Liver (tissue), 9 donors: ENCODE results near the gene WDR59. TPM values are rescaled to one million over a fixed set of nuclear protein-coding genes. Genes with fewer than 3 reads are reported as not detected.

ENCODE experiments used
- DNase-seq: peaks from one replicate; pipeline ENCODE4 v3.0.0-alpha.2; 2017; ENCODE audit warnings: low spot score
- H3K27ac ChIP-seq, 2 donors: one replicate each; pipeline ENCODE4 v1.7.0; 2013; ENCODE audit warnings: inconsistent platforms in 2 of 2, low read length in 2 of 2, control low read depth in 1 of 2, low read depth in 1 of 2, mild to moderate bottlenecking in 1 of 2
- H3K27me3 ChIP-seq, 4 donors: one replicate each; pipeline versions ENCODE4 v1.6.1 to v1.7.0; 2013; ENCODE audit warnings: low read length in 3 of 4, inconsistent platforms in 1 of 4, mild to moderate bottlenecking in 1 of 4, moderate library complexity in 1 of 4; ENCODE audit not compliant: control insufficient read depth in 4 of 4, insufficient read depth in 4 of 4
- H3K36me3 ChIP-seq, 4 donors: one replicate each; pipeline versions ENCODE4 v1.6.1 to v1.7.0; 2013; ENCODE audit warnings: low read length in 3 of 4, mild to moderate bottlenecking in 3 of 4, low read depth in 1 of 4, moderate library complexity in 1 of 4; ENCODE audit not compliant: control insufficient read depth in 4 of 4, insufficient read depth in 3 of 4
- H3K4me1 ChIP-seq, 4 donors: one replicate each; pipeline versions ENCODE4 v1.6.1 to v1.7.0; 2013; ENCODE audit warnings: low read length in 3 of 4, mild to moderate bottlenecking in 3 of 4, moderate library complexity in 1 of 4; ENCODE audit not compliant: control insufficient read depth in 4 of 4, insufficient read depth in 4 of 4
- H3K4me3 ChIP-seq, 3 donors: one replicate each; pipeline versions ENCODE4 v1.6.1 to v1.7.0; 2013; ENCODE audit warnings: low read length in 3 of 3, control low read depth in 1 of 3, low read depth in 1 of 3, mild to moderate bottlenecking in 1 of 3
- H3K9ac ChIP-seq, 2 donors: one replicate each; pipeline ENCODE4 v1.7.0; 2013; ENCODE audit warnings: low read length in 2 of 2, mild to moderate bottlenecking in 2 of 2, moderate library complexity in 2 of 2, control low read depth in 1 of 2, low read depth in 1 of 2
- H3K9me3 ChIP-seq, 4 donors: one replicate each; pipeline versions ENCODE4 v1.6.1 to v1.7.0; 2013; ENCODE audit warnings: low read length in 3 of 4; ENCODE audit not compliant: control insufficient read depth in 4 of 4
- EGR1 ChIP-seq, 2 donors: IDR thresholded peaks; 2 replicates each; pipeline ENCODE4 v1.6.1; 2016 to 2018; ENCODE audit warnings: antibody characterized with exemption in 2 of 2, low read depth in 2 of 2
- FOXA1 ChIP-seq: IDR thresholded peaks from 2 replicates; pipeline ENCODE4 v1.6.1; 2016; ENCODE audit warnings: antibody characterized with exemption
- FOXA2 ChIP-seq: IDR thresholded peaks from 2 replicates; pipeline ENCODE4 v1.6.1; 2016; ENCODE audit warnings: antibody characterized with exemption
- GABPA ChIP-seq, 2 donors: IDR thresholded peaks in 1 of 2; conservative IDR thresholded peaks in 1 of 2; 2 replicates each; pipeline ENCODE4 v1.6.1; 2016; ENCODE audit warnings: antibody characterized with exemption in 2 of 2, mild to moderate bottlenecking in 1 of 2, moderate library complexity in 1 of 2
- HNF4A ChIP-seq, 2 donors: conservative IDR thresholded peaks; 2 replicates each; pipeline ENCODE4 v1.6.1; 2016; ENCODE audit warnings: antibody characterized with exemption in 2 of 2, mild to moderate bottlenecking in 2 of 2
- HNF4G ChIP-seq: IDR thresholded peaks from 2 replicates; pipeline ENCODE4 v1.6.1; 2016; ENCODE audit warnings: antibody characterized with exemption
- JUND ChIP-seq, 2 donors: IDR thresholded peaks; 2 replicates each; pipeline ENCODE4 v1.6.1; 2016; ENCODE audit warnings: antibody characterized with exemption in 2 of 2
- NR2F2 ChIP-seq: IDR thresholded peaks from 2 replicates; pipeline ENCODE4 v1.6.1; 2016; ENCODE audit warnings: antibody characterized with exemption
- RAD21 ChIP-seq, 2 donors: IDR thresholded peaks; 2 replicates each; pipeline ENCODE4 v1.6.1; 2016; ENCODE audit warnings: antibody characterized with exemption in 2 of 2, mild to moderate bottlenecking in 2 of 2
- RXRA ChIP-seq, 2 donors: IDR thresholded peaks; 2 replicates each; pipeline ENCODE4 v1.6.1; 2017 to 2018; ENCODE audit warnings: antibody characterized with exemption in 2 of 2, mild to moderate bottlenecking in 1 of 2
- SP1 ChIP-seq: IDR thresholded peaks from 2 replicates; pipeline ENCODE4 v1.6.1; 2018; ENCODE audit warnings: antibody characterized with exemption, mild to moderate bottlenecking
- TAF1 ChIP-seq: conservative IDR thresholded peaks from 2 replicates; pipeline ENCODE4 v1.6.1; 2016; ENCODE audit warnings: antibody characterized with exemption, mild to moderate bottlenecking
- YY1 ChIP-seq: IDR thresholded peaks from 2 replicates; pipeline ENCODE4 v1.6.1; 2016; ENCODE audit warnings: antibody characterized with exemption, mild to moderate bottlenecking
- WGBS: extraction: QIAGEN DNeasy Blood & Tissue Kit; methylation state at CpG from one replicate; pipeline ENCODE4 v1.1.7; 2013; 5-methylcytosine and 5-hydroxymethylcytosine counted together
- polyA plus RNA-seq, 2 donors: library from polyadenylated mRNA; stranded (reverse) in 1 of 2; unstranded in 1 of 2; fragments of 200-250 nt in 1 of 2; fragments of >200 nt in 1 of 2; fragmentation: Nextera tagmentation in 1 of 2; extraction: Ambion mirVana in 1 of 2; gene quantifications; one replicate each; pipeline versions ENCODE4 v1.2.1 to v1.2.3, GENCODE V29; 2013 to 2015
- total RNA-seq, 2 donors: library from RNA; depleted of rRNA; stranded (reverse); fragments of >200 nt; gene quantifications; one replicate each; pipeline ENCODE4 v1.2.3, GENCODE V29; 2014
- TF ChIP-seq, protein P1 (sequence below): IDR thresholded peaks from 2 replicates; pipeline ENCODE4 v1.6.1; 2016; ENCODE audit warnings: antibody characterized with exemption
- TF ChIP-seq, protein P2 (sequence below): IDR thresholded peaks from 2 replicates; pipeline ENCODE4 v1.6.1; 2016; ENCODE audit warnings: antibody characterized with exemption
- TF ChIP-seq, protein P3 (sequence below): IDR thresholded peaks from 2 replicates; pipeline ENCODE4 v1.6.1; 2016; ENCODE audit warnings: antibody characterized with exemption, mild to moderate bottlenecking
- TF ChIP-seq, protein P4 (sequence below): fragments of 150-350 bp; IDR thresholded peaks from 2 replicates; pipeline ENCODE4 v1.5.1; 2017; ENCODE audit warnings: improper control_type of control experiment, low read depth, low read length; ENCODE audit not compliant: missing input control
- TF ChIP-seq, protein P5 (sequence below): IDR thresholded peaks from 2 replicates; pipeline ENCODE4 v1.6.1; 2016; ENCODE audit warnings: antibody characterized with exemption
- donor health status: healthy.
- donor health status: healthy.
- donor health status: healthy.
- donor health status: healthy.
- donor health status: healthy.

WDR59 gene
- total and polyA plus RNA-seq, 4 donors, result 14.1 to 30.3 (median 23.7) TPM

DNA sequence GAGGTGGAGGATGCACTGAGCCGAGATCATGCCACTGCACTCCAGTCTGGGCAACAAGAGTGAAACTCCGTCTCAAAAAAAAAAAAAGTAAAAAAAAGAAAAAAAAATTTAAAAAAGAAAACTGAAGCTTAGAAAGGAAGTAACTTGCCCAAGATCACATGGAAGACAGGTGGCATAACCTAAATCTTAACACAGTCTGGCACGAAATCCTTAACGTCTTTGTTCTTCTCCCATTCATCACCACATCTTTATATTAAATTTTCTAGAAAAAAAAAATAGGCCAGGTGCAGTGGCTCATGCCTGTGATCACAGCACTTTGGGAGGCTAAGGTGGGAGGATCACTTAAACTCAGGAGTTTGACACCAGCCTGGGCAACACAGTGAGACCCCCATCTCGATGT lies 9.3 kb downstream of the WDR59 start:
- H3K9ac ChIP-seq, result no peak overlapping the region
- H3K27ac ChIP-seq, result no peak overlapping the region
- H3K4me3 ChIP-seq, result no peak overlapping the region
- DNase-seq, result no peak
- H3K27me3 ChIP-seq, result no peaks in the 10 kb centered on the region
- 78% methylated on average over 5 of the region's 5 CpGs for WGBS
- H3K36me3 ChIP-seq, result peaks cover 0 to 4% (median 0%) of the 10 kb centered on the region in 4 donors
- no peaks in the 10 kb centered on the region for H3K4me1 ChIP-seq
- TF ChIP-seq GABPA (IDR thresholded peaks at IDR 0.05 in 1 of 2, conservative IDR thresholded peaks at IDR 0.05 in 1 of 2), result no peak
- H3K9me3 ChIP-seq, result no peaks in the 10 kb centered on the region

DNA sequence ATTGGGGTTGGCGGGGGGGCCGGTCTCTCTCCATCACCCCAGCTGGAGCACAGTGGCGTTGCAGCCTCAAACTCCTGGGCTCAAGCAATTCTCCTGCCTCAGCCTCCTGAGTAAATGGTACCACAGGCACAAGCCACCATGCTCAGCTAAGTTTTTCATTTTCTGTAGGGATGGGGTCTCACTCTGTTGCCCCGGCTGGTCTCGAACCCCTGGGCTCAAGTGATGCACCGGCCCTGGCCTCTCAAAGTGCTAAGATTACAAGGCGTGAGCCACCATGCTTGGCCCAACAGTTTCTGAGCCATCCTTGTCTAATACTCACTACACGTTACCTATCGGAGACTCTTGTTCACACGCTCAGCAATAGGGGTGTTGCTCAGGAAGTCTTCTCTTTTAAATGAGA lies 11.6 kb downstream of the WDR59 start:
- no peak for TF ChIP-seq HNF4A (conservative IDR thresholded peaks at IDR 0.05)
- TF ChIP-seq, protein P1, sequence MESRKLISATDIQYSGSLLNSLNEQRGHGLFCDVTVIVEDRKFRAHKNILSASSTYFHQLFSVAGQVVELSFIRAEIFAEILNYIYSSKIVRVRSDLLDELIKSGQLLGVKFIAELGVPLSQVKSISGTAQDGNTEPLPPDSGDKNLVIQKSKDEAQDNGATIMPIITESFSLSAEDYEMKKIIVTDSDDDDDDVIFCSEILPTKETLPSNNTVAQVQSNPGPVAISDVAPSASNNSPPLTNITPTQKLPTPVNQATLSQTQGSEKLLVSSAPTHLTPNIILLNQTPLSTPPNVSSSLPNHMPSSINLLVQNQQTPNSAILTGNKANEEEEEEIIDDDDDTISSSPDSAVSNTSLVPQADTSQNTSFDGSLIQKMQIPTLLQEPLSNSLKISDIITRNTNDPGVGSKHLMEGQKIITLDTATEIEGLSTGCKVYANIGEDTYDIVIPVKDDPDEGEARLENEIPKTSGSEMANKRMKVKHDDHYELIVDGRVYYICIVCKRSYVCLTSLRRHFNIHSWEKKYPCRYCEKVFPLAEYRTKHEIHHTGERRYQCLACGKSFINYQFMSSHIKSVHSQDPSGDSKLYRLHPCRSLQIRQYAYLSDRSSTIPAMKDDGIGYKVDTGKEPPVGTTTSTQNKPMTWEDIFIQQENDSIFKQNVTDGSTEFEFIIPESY, result no peak
- no peak for TF ChIP-seq EGR1 (IDR thresholded peaks at IDR 0.05; ENCODE audit: low read depth in 2 of 2)
- TF ChIP-seq TAF1, result no peak
- TF ChIP-seq NR2F2, result no peak
- TF ChIP-seq FOXA2, result no peak
- TF ChIP-seq, protein P2, sequence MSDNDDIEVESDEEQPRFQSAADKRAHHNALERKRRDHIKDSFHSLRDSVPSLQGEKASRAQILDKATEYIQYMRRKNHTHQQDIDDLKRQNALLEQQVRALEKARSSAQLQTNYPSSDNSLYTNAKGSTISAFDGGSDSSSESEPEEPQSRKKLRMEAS, result no peak
- TF ChIP-seq, protein P3, sequence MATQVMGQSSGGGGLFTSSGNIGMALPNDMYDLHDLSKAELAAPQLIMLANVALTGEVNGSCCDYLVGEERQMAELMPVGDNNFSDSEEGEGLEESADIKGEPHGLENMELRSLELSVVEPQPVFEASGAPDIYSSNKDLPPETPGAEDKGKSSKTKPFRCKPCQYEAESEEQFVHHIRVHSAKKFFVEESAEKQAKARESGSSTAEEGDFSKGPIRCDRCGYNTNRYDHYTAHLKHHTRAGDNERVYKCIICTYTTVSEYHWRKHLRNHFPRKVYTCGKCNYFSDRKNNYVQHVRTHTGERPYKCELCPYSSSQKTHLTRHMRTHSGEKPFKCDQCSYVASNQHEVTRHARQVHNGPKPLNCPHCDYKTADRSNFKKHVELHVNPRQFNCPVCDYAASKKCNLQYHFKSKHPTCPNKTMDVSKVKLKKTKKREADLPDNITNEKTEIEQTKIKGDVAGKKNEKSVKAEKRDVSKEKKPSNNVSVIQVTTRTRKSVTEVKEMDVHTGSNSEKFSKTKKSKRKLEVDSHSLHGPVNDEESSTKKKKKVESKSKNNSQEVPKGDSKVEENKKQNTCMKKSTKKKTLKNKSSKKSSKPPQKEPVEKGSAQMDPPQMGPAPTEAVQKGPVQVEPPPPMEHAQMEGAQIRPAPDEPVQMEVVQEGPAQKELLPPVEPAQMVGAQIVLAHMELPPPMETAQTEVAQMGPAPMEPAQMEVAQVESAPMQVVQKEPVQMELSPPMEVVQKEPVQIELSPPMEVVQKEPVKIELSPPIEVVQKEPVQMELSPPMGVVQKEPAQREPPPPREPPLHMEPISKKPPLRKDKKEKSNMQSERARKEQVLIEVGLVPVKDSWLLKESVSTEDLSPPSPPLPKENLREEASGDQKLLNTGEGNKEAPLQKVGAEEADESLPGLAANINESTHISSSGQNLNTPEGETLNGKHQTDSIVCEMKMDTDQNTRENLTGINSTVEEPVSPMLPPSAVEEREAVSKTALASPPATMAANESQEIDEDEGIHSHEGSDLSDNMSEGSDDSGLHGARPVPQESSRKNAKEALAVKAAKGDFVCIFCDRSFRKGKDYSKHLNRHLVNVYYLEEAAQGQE, result no peak
- no peak for TF ChIP-seq RXRA (IDR thresholded peaks at IDR 0.05)
- no peak for TF ChIP-seq YY1
- TF ChIP-seq JUND (IDR thresholded peaks at IDR 0.05), result no peak
- TF ChIP-seq FOXA1, result no peak
- TF ChIP-seq, protein P4, sequence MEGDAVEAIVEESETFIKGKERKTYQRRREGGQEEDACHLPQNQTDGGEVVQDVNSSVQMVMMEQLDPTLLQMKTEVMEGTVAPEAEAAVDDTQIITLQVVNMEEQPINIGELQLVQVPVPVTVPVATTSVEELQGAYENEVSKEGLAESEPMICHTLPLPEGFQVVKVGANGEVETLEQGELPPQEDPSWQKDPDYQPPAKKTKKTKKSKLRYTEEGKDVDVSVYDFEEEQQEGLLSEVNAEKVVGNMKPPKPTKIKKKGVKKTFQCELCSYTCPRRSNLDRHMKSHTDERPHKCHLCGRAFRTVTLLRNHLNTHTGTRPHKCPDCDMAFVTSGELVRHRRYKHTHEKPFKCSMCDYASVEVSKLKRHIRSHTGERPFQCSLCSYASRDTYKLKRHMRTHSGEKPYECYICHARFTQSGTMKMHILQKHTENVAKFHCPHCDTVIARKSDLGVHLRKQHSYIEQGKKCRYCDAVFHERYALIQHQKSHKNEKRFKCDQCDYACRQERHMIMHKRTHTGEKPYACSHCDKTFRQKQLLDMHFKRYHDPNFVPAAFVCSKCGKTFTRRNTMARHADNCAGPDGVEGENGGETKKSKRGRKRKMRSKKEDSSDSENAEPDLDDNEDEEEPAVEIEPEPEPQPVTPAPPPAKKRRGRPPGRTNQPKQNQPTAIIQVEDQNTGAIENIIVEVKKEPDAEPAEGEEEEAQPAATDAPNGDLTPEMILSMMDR, result no peak
- TF ChIP-seq RAD21 (IDR thresholded peaks at IDR 0.05), result no peak
- TF ChIP-seq, protein P5, sequence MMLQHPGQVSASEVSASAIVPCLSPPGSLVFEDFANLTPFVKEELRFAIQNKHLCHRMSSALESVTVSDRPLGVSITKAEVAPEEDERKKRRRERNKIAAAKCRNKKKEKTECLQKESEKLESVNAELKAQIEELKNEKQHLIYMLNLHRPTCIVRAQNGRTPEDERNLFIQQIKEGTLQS, result no peak
- no peak for TF ChIP-seq SP1
- no peak for TF ChIP-seq HNF4G
- TF ChIP-seq GABPA (IDR thresholded peaks at IDR 0.05 in 1 of 2, conservative IDR thresholded peaks at IDR 0.05 in 1 of 2), result no peak
- DNase-seq, result no peak
- H3K4me1 ChIP-seq, result no peaks in the 10 kb centered on the region
- no peak overlapping the region for H3K4me3 ChIP-seq
- peaks cover 0 to 4% (median 0%) of the 10 kb centered on the region in 4 donors for H3K36me3 ChIP-seq
- H3K27me3 ChIP-seq, result no peaks in the 10 kb centered on the region
- 94% methylated on average over 10 of the region's 10 CpGs for WGBS
- no peaks in the 10 kb centered on the region for H3K9me3 ChIP-seq
- no peak overlapping the region for H3K9ac ChIP-seq
- no peak overlapping the region for H3K27ac ChIP-seq
